CD4-positive, alpha-beta T cell treated with Interleukin-4 for 4 hours (primary cell): Measurements from ENCODE around the gene MRPS9.
A peak's percentile ranks its signal among the peaks of the same experiment; 100 is the strongest.

ENCODE experiments used
- DNase-seq: peaks from one replicate; pipeline ENCODE4 v3.0.0-alpha.2; 2020

MRPS9 gene

DNA sequence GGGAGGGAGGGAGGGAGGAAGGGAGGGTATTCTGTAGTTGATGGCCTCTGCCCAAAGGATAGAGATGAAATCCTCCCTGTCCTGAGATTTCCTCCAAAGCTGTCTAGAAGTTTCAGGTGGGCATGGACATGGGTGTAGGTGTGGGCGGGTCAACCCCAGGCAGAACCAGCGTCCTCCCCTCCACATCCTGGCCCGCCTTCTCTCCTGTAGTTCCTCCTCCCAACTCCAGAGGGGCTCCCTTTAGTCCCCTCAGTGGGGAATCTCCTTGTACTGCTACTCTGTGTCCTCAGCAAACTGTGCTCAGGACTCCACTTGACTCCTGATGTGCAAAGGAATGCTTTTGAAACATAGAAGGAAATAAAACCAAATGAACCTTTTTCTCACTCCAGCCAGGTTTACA lies 88.1 kb downstream of the MRPS9 start:
- no peak for DNase-seq

- DNase-seq, result no peak
Observed at GRCh38 chr2:105126336-105126735, 88.5 kb downstream of the MRPS9 start.

- DNase-seq, result no peak
Observed at GRCh38 chr2:105127289-105127915, 89.5 kb downstream of the MRPS9 start.

DNA sequence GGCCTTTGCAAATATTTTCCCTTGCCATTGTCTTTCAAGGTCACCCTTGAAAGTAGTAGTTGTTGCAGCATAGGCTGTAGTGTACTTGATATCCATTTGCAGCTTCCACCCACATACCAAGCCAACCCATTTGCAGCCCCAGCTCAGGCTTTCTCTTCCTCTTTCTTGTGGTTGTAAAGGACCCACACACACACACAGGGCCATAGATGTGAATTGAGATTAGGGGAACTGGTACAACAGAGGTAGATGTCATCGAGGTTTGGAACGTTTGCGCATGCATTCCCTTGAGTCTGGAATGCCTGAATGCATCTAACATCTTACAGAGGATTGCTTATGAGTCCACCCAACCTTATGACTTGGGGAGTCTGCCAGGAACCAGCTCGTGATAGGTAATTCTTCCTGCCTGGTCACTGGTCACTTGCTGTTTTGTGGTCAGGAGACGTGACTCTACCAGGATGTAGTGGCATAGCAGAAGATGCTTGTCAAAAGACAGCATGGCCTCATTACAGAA lies 91.9 kb downstream of the MRPS9 start:
- DNase-seq, result no peak

DNA sequence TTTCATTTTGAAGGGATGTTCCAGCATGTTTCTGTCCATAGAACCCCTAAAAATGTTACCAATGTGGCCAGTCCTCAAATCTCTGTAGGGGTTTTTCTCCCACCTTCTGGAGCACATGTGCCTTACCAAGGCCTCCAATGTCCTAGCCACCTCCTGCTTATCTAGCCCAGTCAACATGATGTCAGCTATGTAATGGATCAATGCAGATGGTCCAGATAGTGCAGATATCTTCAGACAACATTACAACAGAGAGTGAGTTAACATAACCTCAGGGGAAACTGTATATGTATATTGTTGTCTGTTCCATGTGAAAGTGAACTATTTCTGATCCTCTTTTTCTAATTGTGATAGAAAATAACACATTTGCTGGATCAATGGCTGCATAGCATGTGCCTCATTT lies 92.7 kb downstream of the MRPS9 start:
- DNase-seq, result no peak

GRCh38 chr2:105134081-105134480 lies 96.2 kb downstream of the MRPS9 start:
- DNase-seq, result no peak

DNA sequence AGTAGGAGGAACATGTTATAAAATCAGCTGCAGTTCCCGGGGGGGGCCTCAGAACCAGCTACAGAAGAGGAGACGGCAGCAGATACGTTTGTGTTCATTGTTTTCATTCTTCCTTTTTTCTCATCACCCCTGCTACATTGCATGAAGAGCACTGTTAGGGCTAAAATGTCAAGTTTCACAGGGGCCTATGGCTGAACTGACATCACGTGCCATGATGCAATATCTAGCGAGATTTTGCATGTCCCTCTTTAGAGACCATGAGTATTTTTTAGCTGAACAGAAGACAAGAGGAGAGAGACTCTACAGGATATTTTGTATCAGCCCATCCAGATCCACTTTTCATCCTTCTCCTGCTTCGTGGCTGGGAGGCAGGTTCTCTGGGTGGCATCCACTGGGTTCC lies 97.6 kb downstream of the MRPS9 start:
- no peak for DNase-seq

GRCh38 chr2:105136394-105136793 lies 98.5 kb downstream of the MRPS9 start:
- DNase-seq, result no peak

DNA sequence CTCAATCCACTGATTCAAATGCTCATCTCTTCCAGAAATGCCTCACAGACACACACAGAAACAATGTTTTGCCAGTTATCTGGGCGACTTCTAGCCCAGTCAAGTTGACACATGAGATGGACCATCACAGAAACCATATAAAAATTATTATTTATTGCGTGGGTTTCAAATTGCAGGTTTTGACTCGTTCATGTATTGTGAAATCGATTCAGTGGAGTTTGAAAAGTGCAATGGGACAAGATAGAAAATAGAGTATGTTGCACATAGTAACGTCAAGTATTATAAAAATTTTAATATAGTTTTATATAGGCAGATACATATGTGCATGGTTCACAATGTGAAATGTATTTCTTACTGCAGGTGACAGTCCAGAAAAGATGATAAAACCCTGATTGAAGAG lies 100.8 kb downstream of the MRPS9 start:
- DNase-seq, result no peak

DNA sequence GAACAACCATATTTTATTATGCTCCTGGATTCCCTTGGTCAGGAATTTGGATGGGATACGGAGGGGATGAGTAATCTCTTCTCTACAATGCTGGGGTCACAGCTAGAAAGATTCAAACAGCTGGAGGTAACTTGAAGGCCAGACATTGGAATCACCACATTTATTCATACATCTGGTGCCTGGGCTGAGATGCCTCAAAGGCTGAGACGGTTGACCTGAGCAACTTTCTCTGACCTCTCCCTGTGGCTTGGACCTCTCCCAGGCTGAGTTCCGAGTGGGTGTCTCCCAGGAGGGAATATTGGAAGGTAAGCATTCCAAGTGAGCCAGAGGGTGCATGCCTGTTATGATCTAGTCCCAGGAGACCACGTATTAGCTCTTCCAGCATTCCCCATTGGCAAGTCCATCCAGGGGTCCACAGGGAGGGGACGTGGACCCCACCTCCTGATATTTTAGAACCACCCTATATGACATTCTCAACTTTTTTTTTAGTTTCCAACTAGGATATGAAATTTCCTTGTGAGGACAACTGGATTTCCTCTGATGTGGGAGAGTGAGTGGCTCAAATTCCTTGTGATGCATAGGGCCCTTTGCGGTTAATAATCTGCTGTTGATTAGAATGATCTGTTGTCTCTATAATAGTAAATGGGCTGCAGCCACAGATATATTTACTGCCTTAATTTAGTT lies 101.8 kb downstream of the MRPS9 start:
- DNase-seq, result no peak

- DNase-seq, result no peak
Observed at GRCh38 chr2:105140240-105140568, 102.3 kb downstream of the MRPS9 start.

GRCh38 chr2:105141099-105141614 lies 103.3 kb downstream of the MRPS9 start:
- no peak for DNase-seq

- DNase-seq, result no peak
Observed at GRCh38 chr2:105142239-105142638, 104.4 kb downstream of the MRPS9 start.

DNA sequence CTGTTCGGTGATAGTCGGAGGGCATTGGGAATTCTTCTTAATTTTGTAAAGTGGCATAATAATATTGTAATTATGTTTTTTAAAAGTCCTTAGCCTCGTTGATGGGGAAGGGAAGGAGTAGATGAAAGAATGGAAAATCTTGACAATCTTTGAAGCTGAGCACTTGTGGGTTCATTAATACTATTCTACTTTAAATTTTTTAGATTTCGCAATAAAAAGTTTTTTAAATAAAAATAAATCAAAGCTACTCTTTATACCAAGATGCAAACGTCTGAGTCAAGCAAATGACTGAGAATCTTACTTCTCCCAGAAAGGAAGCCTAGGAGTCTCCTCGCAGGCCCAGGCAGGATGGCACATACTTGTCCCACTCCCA lies 105.2 kb downstream of the MRPS9 start:
- no peak for DNase-seq

DNA sequence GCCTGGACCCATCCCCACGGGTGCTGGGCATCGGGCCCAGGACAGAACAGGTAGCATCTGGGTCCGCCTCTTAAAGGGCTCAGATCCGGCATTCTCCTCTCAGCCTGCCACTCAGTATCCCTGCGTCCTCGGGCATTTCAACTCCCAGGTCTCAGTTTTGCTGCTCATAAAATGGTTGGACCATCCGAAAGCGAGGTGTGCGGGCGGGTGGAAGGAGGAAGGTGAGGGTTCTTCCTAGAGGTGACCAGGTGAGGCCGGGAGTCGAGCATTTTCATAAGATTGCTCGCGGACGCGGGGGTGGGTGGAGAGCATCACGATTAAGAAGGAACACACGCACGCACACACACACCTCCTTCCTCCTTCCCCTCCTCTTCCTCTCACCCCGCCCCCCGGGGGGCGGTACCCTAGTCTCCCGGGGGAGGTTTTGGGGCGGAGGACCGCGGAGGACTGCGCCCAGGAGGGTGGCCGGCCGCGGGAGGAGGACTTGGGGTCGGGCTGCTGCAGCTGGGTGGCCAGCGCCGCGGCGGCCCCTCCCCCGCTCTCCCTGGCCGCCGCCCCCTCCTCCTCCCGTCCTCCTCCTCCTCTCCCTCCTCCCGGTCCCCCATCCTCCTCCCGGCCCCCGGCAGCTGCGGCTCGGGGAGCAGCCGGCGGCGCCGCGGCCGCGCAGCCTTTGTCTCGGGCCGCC lies 105.7 kb downstream of the MRPS9 start:
- peak; percentile 20 for DNase-seq

DNA sequence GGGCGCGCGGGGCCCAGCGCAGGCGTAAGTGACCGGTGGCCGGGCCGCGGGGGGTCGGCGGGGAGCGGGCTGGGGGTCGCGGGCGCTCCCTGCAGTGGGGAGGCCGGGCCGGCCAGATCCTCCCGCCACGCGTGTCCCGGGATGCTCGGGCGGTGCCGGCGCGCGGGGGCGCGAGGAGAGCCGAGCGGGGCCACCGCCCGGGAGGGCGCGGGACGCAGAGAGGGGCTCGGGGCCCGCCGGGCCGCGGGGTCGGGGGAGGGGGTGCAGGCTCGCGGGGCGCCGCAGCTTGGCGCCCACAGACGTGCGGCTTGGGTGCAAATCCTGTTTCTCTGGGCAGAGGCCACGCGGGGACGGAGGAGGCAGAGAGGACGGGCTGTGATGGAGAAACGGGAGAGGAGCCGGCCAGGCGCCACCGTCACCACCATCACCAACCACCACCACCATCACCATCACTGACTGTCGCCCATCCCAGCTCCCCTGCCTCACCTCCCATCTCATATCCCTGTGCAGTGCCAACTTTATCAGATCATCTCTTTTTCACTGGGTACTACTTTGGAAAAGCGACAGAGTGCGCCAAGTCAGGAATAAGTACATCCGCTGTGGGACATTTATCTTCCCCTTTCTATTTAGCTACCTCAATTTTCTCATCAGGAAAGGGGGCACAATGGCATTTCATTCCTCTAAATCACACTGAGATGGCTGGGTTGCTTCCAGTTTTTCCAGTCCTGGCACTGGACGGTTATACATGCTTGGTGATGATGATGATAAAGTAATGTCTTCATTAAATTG lies 106.5 kb downstream of the MRPS9 start:
- no peak for DNase-seq

- DNase-seq, result no peak
Observed at GRCh38 chr2:105144941-105145300, 107.1 kb downstream of the MRPS9 start.

DNA sequence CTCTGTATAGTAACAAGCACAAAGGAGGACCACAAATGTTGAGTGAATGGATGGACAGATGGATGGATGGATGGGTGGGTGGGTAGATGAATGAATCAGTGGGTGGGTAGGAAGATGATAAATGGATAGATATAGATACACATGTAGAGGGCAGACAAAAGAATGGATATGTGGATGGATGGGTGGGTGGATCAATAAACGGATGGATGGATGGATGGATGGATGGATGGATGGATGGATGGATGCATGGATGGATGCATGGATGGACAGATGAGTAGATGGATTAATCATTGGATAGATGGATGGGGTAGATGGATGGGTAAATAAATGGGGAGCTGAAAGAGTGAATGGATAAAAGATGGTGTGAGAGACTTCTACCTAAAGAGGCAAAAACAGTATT lies 111.4 kb downstream of the MRPS9 start:
- DNase-seq, result no peak
